SU-DHL-6 (cell line): ENCODE data around the gene ATP5F1C.

ENCODE experiments used
- EZH2phosphoT487 ChIP-seq: fragments of 200-600 bp; sonication (generic), shearing (Covaris generic); conservative IDR thresholded peaks from 2 replicates; pipeline ENCODE4 v1.6.1; 2018; ENCODE audit warnings: mild to moderate bottlenecking, antibody characterized with exemption, low read length, moderate library complexity, mixed read lengths
- TF ChIP-seq, protein P1 (sequence below): fragments of 200-600 bp; sonication (generic); IDR thresholded peaks from one replicate; pipeline ENCODE4 v1.5.1; 2017; ENCODE audit warnings: antibody characterized with exemption, mild to moderate bottlenecking, low read length, moderate library complexity; ENCODE audit not compliant: insufficient read depth, poor library complexity, severe bottlenecking

GRCh38 chr10:7788639-7789286, 786 bp downstream of the ATP5F1C start:
- TF ChIP-seq, protein P1, sequence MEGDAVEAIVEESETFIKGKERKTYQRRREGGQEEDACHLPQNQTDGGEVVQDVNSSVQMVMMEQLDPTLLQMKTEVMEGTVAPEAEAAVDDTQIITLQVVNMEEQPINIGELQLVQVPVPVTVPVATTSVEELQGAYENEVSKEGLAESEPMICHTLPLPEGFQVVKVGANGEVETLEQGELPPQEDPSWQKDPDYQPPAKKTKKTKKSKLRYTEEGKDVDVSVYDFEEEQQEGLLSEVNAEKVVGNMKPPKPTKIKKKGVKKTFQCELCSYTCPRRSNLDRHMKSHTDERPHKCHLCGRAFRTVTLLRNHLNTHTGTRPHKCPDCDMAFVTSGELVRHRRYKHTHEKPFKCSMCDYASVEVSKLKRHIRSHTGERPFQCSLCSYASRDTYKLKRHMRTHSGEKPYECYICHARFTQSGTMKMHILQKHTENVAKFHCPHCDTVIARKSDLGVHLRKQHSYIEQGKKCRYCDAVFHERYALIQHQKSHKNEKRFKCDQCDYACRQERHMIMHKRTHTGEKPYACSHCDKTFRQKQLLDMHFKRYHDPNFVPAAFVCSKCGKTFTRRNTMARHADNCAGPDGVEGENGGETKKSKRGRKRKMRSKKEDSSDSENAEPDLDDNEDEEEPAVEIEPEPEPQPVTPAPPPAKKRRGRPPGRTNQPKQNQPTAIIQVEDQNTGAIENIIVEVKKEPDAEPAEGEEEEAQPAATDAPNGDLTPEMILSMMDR, result no peak
- TF ChIP-seq EZH2phosphoT487, result no peak
